Fibroblast of the conjunctiva (primary cell): ENCODE data around the gene TTLL10.
"Not testable (repeated sequence)": the region's sequence is repeated elsewhere in the genome, so short reads cannot be mapped to it uniquely, and the experiment has no call there.

Source experiments
- DNase-seq: peaks from one replicate; pipeline ENCODE4 v3.0.0-alpha.2; 2010; ENCODE audit warnings: low read depth

The TTLL10 gene

DNA sequence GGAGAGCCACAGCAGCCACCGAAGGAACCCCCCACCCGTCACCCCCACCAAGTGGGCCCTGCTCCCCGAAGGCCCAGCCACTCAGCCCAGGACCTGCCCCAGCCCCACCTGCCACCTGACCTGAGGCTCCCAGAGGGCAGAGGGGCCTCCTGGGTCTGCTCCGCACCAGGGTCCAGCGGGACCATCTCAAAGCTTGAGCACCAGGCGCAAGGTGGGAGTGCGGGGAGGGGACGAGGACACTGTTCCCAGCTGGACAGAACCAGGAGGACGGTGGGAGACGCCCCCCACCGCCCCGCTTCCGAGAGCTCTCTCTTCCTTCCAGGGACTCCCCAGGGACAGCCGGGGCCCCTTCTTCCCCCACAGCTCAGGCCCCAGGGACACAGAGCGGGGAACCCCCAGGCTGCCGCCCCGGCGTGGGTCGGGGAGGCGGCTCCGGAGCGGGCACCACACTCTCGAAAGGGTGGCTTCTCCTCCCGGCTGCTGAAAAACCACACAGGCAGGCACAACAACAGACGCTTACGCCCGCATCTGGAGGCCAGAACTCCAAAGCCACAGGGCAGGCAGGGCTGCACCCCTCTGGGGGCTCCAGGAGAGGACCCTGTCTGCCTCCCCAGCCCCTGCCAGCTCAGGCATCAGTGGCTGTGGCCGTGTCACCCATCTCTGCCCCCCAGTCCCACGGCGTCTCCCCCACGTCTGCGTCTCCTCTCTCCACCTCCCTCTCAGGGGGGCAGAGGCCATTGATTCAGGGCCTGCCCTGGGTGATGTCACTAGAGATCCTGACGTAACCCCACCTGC lies 1.9 kb upstream of the TTLL10 start:
- no peak for DNase-seq

DNA sequence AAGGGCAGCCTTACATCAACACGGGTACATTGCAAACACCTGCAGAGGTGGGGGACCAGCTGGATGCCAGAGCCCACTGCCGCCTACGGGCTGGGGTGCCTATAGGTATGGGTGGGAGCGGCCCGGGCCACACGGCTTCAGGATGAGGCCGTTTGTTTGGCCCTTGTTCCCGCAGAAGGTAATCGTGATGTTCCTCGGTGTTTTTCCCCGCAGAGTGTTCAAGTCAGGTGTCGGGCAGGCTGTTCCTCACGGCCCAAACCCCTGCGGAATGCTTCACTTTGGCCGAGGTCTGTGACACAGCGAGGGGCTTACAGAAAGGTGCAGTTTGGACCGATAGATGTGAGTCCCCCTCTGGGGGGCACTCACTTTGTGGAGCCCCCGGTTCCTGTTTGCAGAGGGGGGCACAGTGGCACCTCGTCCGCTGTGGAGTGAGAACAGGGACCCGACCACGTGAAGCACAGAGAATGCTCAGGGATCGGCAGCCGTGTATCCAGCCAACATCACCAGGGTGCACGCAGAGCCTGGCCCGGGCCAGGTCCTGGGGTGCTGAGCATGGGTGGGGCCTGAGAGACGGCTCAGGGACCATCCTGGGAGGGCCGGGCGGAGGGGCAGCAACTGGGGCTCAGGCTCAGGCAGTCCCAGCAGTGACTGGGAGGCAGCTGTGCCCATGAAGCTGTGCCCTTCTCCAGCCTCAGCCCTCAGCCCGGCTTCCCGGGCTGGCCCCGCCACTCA lies 453 bp upstream of the TTLL10 start:
- no peak for DNase-seq

GRCh38 chr1:1175221-1176062 lies 1.8 kb downstream of the TTLL10 start:
- DNase-seq, result no peak

GRCh38 chr1:1176063-1176761 lies 2.5 kb downstream of the TTLL10 start:
- DNase-seq, result not testable (repeated sequence)

GRCh38 chr1:1176931-1177330 lies 3.3 kb downstream of the TTLL10 start:
- DNase-seq, result no peak

GRCh38 chr1:1177452-1178206 lies 3.9 kb downstream of the TTLL10 start:
- DNase-seq, result no peak

DNA sequence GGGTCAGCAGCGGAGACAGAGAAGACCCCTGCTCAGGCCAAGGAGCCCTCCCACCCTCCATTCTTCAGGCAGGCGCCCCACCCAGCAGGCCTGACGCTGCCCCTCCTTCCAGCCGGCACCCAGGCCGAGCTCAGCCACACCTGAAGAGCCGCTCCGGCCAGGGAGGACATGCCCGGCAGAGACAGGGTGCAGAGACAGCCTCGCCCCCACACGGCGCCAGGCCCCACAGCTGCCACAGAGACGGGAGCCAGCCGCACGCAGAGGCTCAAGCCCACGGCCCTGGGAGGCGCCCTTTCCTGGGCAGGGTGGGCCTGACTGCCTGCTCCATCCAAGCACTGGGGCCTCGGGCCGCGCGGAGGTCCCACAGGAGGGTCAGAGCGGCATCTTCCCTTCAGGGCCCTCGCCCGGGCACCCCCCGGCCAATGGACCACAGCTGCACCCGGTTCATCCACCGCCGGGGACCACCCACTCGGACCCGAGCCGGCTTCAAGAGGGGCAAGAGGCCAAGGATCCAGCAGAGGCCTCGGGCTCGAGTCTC lies 5.2 kb downstream of the TTLL10 start:
- DNase-seq, result no peak

DNA sequence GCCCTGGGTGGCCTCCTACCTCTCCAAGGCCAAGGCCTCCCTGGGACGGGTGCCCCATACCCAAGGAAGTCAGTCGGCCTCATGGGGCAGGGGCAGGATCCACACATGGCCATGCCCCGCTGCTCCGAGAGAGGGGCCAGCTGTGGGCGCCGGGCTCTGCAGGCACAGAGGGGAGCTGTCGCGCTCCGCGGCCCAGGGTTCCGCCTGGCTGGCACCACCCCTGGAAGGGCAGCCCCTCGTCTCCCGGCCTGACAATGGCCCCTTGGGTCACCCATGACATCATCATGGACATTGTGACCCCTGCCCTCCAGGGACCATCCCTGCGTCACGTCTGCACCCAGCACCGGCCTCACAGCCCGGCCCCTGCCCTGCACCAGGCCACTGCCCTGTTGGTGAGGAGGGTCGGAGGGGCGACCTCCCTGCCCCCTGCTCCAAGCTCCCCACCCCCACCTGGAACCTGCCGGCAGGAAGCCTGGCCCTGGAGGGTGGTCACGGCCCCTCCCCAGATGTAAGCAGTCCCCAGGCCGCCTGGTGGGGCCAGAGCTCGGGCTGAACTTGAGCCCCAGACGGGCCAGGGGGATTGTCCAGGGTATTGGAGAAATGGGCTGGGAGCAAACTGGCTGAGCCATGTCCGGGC lies 5.8 kb downstream of the TTLL10 start:
- no peak for DNase-seq

DNA sequence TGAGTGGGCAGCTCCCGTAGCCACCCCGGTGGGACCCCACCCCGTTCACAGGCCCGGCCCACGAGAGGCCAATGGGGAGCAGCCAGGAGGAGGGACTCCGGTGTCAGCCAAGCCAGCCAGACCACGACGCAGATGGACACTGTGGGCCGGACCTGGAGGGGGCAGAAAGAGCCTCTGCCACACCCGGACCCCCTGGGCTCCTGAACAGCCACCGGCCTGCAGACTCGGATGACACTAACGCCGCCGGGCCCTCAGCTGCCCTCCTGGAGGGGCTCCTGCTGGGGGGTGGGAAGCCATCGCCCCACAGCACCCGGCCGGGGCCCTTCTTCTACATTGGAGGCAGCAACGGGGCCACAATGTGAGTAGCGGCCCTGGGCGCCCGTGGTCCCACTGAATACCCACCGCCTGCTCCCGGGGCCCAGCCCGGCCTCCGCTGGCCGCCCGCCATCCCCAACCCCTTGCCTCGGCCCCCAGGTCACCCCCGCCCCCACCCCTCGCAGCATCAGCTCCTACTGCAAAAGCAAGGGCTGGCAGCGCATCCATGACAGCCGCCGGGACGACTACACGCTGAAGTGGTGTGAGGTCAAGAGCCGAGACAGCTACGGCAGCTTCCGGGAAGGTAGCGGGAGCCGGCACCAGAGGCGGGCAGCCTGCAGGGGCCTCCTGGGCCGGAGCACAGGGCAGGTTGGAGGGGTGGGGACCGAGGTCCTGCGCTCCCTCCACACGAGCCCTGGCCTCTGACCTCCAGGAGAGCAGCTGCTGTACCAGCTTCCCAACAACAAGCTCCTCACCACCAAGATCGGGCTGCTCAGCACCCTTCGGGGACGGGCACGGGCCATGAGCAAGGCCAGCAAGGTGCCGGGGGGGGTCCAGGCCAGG lies 6.5 kb downstream of the TTLL10 start:
- no peak for DNase-seq

DNA sequence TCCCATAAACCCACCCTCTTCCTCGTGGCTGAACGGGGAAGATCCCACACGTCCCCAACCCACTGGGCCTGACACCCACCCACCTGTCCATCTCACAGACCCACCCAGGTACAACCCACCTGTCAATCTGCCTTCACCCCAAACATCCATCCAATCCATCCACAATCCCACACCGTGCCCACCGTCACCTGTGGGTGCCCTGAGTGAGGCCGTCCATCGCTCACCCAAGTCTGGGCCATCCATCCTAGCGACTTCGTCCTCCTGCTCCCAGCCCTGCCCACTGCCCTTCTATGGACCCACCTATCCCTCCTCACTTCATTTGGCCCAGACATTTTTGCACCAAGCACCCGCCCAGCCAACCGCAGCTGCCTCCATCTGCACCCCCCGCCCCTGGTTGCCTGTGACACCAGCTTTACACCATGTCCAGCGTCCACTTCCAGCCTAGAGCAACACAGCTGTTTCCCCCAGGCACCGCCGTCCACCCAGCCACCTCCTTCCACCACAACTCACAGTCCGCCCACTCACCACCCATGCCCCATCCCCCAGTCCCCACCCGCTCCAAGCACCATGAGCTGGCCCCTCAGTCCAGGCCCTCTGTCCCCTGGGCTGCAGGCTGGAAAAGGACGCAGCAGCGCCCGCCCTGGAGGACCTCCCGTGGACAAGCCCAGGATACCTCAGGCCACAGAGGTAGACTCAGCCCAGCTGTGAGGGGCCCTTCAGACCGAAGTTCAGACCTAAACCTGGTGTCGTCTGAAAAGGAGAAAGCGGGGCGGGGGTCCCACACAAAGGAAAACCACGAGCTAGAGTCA lies 7.7 kb downstream of the TTLL10 start:
- DNase-seq, result no peak

GRCh38 chr1:1181938-1182410 lies 8.3 kb downstream of the TTLL10 start:
- no peak for DNase-seq

- DNase-seq, result no peak
Observed at GRCh38 chr1:1182491-1183220, 9.0 kb downstream of the TTLL10 start.

DNA sequence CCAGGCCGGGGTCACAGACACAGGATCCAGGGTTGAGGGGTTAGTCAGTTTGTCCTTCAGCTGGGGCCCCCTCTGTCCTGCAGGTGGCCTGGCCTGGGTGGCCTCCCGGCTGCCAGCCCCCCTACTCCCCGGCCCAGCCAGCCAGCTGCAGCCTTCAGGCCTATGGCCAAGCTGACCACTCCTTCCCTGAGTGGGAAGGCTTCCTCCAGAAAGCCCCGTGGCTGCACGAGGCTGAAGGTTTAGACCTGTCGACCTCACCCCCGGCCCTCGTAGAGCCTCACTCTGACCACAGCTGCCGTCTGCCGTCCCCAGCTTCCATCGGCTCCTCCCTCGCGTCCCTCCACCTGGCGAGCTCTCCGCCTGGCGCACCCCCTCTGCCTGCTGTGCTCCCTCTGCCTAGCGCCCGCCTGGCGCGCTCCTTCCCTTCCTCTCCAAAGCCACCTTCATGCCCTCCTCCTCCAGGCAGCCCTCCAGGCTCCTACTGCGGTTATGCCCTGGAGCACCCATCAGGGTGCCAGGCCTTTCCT lies 9.6 kb downstream of the TTLL10 start:
- no peak for DNase-seq

DNA sequence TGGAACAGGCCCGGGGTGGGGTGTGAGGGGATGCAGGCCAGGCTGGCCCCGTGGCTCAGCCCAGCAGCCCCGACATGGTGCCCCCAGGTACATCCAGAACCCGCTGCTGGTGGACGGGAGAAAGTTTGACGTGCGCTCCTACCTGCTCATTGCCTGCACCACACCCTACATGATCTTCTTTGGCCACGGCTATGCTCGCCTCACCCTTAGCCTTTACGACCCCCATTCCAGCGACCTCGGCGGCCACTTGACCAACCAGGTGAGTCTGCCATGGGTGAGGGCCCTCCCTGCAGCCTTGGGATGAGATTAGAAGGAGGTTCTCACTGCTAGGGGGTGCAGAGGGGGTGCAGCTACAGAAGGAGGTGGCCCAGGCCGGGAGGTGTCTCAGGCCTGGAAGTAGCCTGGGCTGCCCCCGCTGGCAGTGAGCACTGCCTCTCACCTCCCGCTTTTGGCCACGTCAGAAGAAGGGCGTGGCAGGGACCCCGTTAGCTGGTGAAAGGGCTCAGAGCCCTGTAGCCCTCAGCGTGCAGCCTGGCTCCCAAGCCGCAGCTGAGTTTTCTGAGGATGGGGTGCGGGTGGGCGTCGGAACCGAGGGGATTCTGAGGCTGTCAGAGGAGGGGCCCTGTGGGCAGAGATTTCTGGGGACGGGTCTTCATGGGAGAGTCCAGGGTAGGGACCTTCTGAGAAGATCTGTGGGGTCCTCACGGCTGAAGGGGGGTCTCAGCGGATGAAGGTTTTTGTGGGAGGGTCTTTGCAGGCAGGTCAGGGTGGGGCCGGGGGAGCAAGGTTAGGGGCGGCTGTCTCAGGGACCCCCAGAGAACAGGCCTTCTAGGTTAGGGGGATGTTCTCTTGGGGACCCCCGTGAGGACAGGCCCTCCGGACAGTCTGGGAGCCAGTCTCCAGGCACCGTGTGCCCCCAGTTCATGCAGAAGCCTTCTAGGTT lies 10.4 kb downstream of the TTLL10 start:
- DNase-seq, result no peak

DNA sequence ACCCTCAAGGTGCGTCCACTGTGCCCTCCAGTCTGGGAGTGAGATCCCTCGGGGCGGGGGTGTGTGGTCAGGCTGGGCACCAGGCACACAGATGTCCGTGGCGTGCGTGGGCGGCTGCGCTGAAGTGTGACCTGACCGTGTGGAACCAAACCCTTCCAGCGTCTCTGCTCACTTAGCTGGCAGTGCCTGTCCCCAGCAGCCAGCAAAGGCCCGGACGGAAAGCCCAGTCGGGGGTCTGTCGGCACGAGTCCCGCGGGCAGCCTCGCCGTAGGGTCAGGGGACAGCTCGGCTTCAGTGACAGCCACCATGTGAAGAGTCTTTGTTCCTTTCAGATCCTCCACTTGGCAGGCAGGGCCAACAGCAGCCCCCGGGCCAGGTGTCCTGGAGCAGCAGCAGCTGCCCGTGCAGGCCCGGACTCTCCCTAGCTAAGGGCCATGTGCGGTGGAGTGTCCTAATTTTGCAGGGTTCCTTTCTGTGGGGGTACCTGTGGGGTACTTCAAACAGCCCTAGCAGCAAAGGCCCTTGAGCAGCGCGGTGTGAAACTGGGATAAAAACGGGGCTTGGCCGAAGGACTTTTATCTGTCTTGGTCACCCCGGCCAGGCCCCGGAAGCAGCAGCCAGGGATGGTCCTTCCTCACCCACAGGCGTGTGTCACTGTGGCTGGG lies 11.6 kb downstream of the TTLL10 start:
- DNase-seq, result no peak

GRCh38 chr1:1187938-1188337 lies 14.3 kb downstream of the TTLL10 start:
- peak; percentile 35 for DNase-seq
